Measurements from ENCODE around the gene CBLL1.

The CBLL1 gene

GRCh38 chr7:107744345-107744750, 406 bp downstream of the CBLL1 start:
- DNase-seq = no peak

- no peak for DNase-seq
Measured at GRCh38 chr7:107746006-107746405, 2.1 kb downstream of the CBLL1 start.

GRCh38 chr7:107751113-107751512, 7.2 kb downstream of the CBLL1 start:
- no peak for DNase-seq

- DNase-seq = no peak
Measured at GRCh38 chr7:107754642-107755041, 10.7 kb downstream of the CBLL1 start.

- no peak for DNase-seq
Measured at GRCh38 chr7:107758667-107759066, 14.7 kb downstream of the CBLL1 start.

- DNase-seq = no peak
Measured at GRCh38 chr7:107767391-107767790, 23.4 kb downstream of the CBLL1 start.

GRCh38 chr7:107768263-107768662, 24.3 kb downstream of the CBLL1 start:
- DNase-seq = no peak

GRCh38 chr7:107773027-107773426, 29.1 kb downstream of the CBLL1 start:
- DNase-seq = no peak

GRCh38 chr7:107777702-107778101, 33.8 kb downstream of the CBLL1 start:
- no peak for DNase-seq

GRCh38 chr7:107778283-107778682, 34.3 kb downstream of the CBLL1 start:
- DNase-seq = no peak

GRCh38 chr7:107779647-107780099, 35.7 kb downstream of the CBLL1 start:
- no peak for DNase-seq

- DNase-seq = no peak
Measured at GRCh38 chr7:107782374-107782773, 38.4 kb downstream of the CBLL1 start.

GRCh38 chr7:107783648-107784047, 39.7 kb downstream of the CBLL1 start:
- DNase-seq = no peak

GRCh38 chr7:107785170-107785569, 41.2 kb downstream of the CBLL1 start:
- DNase-seq = no peak

- DNase-seq = no peak
Measured at GRCh38 chr7:107785926-107786325, 42.0 kb downstream of the CBLL1 start.

GRCh38 chr7:107788216-107788615, 44.3 kb downstream of the CBLL1 start:
- DNase-seq = no peak

- DNase-seq = no peak
Measured at GRCh38 chr7:107788662-107789061, 44.7 kb downstream of the CBLL1 start.

GRCh38 chr7:107789647-107790046, 45.7 kb downstream of the CBLL1 start:
- no peak for DNase-seq

- DNase-seq = no peak
Measured at GRCh38 chr7:107792364-107792763, 48.4 kb downstream of the CBLL1 start.

- no peak for DNase-seq
Measured at GRCh38 chr7:107799647-107800264, 55.8 kb downstream of the CBLL1 start.

GRCh38 chr7:107803009-107803610, 59.2 kb downstream of the CBLL1 start, which contains the start of gene SLC26A3:
Gene SLC26A3, minus strand, starts transcription at chr7:107803223. Its CDS starts 8,714 bp downstream, at chr7:107794509.
- no peak for DNase-seq

- no peak for DNase-seq
Measured at GRCh38 chr7:107809179-107809578, 65.2 kb downstream of the CBLL1 start.

- DNase-seq = no peak
Measured at GRCh38 chr7:107810626-107811025, 66.7 kb downstream of the CBLL1 start.

All from stimulated activated CD4-positive, alpha-beta T cell treated with anti-CD3 and anti-CD28 coated beads, Interleukin-2, amount 100 ng/mL, for 48 hours (primary cell).